Hepatocyte (in vitro differentiated cells): ENCODE measurements around the gene PSAPL1. TPM values are rescaled to one million over a fixed set of nuclear protein-coding genes. Genes with fewer than 3 reads are reported as not detected.

Experiments used
- DNase-seq: peaks from one replicate; pipeline ENCODE4 v3.0.0-alpha.2; 2016; ENCODE audit warnings: low spot score
- H2AFZ ChIP-seq: fragments of 200-600 bp; sonication (generic); 2 replicates; pipeline ENCODE4 v1.6.0; 2016; ENCODE audit warnings: antibody characterized with exemption, mild to moderate bottlenecking
- H3K27ac ChIP-seq: fragments of 200-600 bp; sonication (generic); 2 replicates; pipeline ENCODE4 v1.5.1; 2016; ENCODE audit warnings: mild to moderate bottlenecking
- H3K27me3 ChIP-seq: fragments of 200-600 bp; sonication (generic); 2 replicates; pipeline ENCODE4 v1.6.1; 2016
- H3K36me3 ChIP-seq: fragments of 200-600 bp; sonication (generic); replicated peaks from 2 replicates; pipeline ENCODE4 v1.5.1; 2016; ENCODE audit warnings: low read depth; ENCODE audit not compliant: insufficient read depth
- H3K4me1 ChIP-seq: fragments of 200-600 bp; sonication (generic); 2 replicates; pipeline ENCODE4 v1.5.1; 2016; ENCODE audit warnings: mild to moderate bottlenecking, moderate library complexity; ENCODE audit not compliant: insufficient read depth
- H3K4me2 ChIP-seq: fragments of 200-600 bp; sonication (generic); 2 replicates; pipeline ENCODE4 v1.6.0; 2016
- H3K4me3 ChIP-seq: fragments of 200-600 bp; sonication (generic); 2 replicates; pipeline ENCODE4 v1.5.1; 2016; ENCODE audit warnings: mild to moderate bottlenecking
- H3K79me2 ChIP-seq: fragments of 200-600 bp; sonication (generic); 2 replicates; pipeline ENCODE4 v1.6.0; 2017; ENCODE audit warnings: mild to moderate bottlenecking
- H3K9me2 ChIP-seq: fragments of 200-600 bp; sonication (generic); replicated peaks from 2 replicates; pipeline ENCODE4 v1.6.0; 2017; ENCODE audit warnings: mild to moderate bottlenecking; ENCODE audit not compliant: insufficient read depth
- H3K9me3 ChIP-seq: fragments of 200-600 bp; sonication (generic); 2 replicates; pipeline ENCODE4 v1.5.1; 2016; ENCODE audit warnings: low read depth, mild to moderate bottlenecking
- H4K20me1 ChIP-seq: fragments of 200-600 bp; sonication (generic); 2 replicates; pipeline ENCODE4 v1.6.0; 2016; ENCODE audit warnings: mild to moderate bottlenecking; ENCODE audit not compliant: insufficient read depth, poor library complexity, severe bottlenecking
- EZH2 ChIP-seq: fragments of 200-600 bp; sonication (generic); IDR thresholded peaks from 2 replicates; pipeline ENCODE4 v1.6.1; 2016; ENCODE audit warnings: antibody characterized with exemption, mild to moderate bottlenecking, borderline replicate concordance
- EZH2phosphoT487 ChIP-seq: fragments of 200-600 bp; sonication (generic); IDR thresholded peaks from one replicate; pipeline ENCODE4 v1.6.1; 2018; ENCODE audit warnings: antibody characterized with exemption, mild to moderate bottlenecking, low read depth, moderate library complexity; ENCODE audit not compliant: unreplicated experiment, severe bottlenecking
- WGBS: methylation state at CpG from one replicate; pipeline ENCODE4 v1.1.6; 2016; ENCODE audit warnings: low lambda C conversion rate; ENCODE audit errors: missing lambda C conversion rate; 5-methylcytosine and 5-hydroxymethylcytosine counted together
- polyA plus RNA-seq: library from polyadenylated mRNA; unstranded; fragments of >200 nt; fragmentation: Nextera tagmentation; extraction: Ambion mirVana; gene quantifications from 2 replicates; pipeline ENCODE4 v1.2.1, GENCODE V29; 2016
- total RNA-seq: library from RNA; depleted of rRNA; stranded (reverse); fragments of >200 nt; gene quantifications from 2 replicates; pipeline ENCODE4 v1.2.3, GENCODE V29; 2014
- TF ChIP-seq, protein P1 (sequence below): fragments of 200-600 bp; sonication (generic); IDR thresholded peaks from 2 replicates; pipeline ENCODE4 v1.5.1; 2016; ENCODE audit warnings: antibody characterized with exemption, mild to moderate bottlenecking; ENCODE audit not compliant: poor library complexity

The PSAPL1 gene
- total and polyA plus RNA-seq, 2 experiments from 2014 or later, result 4.3 to 4.4 TPM

DNA sequence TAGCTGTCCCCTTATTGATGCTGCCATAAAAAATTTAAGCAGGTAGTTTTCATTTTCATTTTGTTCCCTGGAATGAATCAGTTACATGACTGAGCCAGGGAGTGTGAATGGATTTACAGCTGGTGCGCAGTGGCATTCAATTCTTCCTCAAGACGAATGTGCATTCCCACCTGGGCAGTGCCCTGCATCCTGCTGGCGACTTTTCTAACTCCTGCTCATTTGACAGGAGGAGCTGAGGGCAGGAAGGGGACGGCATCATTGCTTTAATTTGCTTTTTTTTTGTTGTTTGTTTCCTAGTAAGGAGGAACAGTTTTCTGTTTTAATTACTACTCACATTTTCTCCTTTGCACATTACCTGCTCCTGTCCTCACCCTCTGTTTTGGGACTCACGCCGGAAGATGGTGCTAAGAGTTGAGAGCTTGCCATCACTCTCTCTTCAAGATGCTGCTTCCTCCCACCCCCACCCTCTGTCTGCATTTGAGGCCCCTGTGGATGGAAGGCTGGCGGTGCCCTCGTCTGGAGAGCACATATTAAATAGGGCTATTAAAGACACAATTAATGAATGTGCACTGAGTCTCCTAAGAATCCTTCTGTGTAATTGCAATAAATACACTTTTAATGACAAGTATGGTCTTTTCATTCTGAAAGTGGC is 35.8 kb downstream of the PSAPL1 start:
- H3K27me3 ChIP-seq, result no peaks in the 10 kb centered on the region
- no peak for DNase-seq

GRCh38 chr4:7398104-7398423 is 36.7 kb downstream of the PSAPL1 start:
- H3K9me3 ChIP-seq, result no peaks in the 10 kb centered on the region
- no peak overlapping the region for H2AFZ ChIP-seq
- WGBS, result 49% methylated on average over 6 of the region's 6 CpGs
- no peaks in the 10 kb centered on the region for H3K79me2 ChIP-seq
- no peak for TF ChIP-seq EZH2
- TF ChIP-seq, protein P1, sequence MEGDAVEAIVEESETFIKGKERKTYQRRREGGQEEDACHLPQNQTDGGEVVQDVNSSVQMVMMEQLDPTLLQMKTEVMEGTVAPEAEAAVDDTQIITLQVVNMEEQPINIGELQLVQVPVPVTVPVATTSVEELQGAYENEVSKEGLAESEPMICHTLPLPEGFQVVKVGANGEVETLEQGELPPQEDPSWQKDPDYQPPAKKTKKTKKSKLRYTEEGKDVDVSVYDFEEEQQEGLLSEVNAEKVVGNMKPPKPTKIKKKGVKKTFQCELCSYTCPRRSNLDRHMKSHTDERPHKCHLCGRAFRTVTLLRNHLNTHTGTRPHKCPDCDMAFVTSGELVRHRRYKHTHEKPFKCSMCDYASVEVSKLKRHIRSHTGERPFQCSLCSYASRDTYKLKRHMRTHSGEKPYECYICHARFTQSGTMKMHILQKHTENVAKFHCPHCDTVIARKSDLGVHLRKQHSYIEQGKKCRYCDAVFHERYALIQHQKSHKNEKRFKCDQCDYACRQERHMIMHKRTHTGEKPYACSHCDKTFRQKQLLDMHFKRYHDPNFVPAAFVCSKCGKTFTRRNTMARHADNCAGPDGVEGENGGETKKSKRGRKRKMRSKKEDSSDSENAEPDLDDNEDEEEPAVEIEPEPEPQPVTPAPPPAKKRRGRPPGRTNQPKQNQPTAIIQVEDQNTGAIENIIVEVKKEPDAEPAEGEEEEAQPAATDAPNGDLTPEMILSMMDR, result peak; percentile 11
- H3K36me3 ChIP-seq, result no peaks in the 10 kb centered on the region
- no peaks in the 10 kb centered on the region for H3K27me3 ChIP-seq
- H4K20me1 ChIP-seq, result no peaks in the 10 kb centered on the region
- peaks cover 8% of the 10 kb centered on the region for H3K4me1 ChIP-seq
- DNase-seq, result peak; percentile 74
- H3K9me2 ChIP-seq, result no peaks in the 10 kb centered on the region
- no peak overlapping the region for H3K4me2 ChIP-seq
- no peak overlapping the region for H3K4me3 ChIP-seq
- H3K27ac ChIP-seq, result no peak overlapping the region

More for the DNA sequence above, 35.8 kb downstream of the PSAPL1 start:
- H3K79me2 ChIP-seq, result no peaks in the 10 kb centered on the region
- H3K4me3 ChIP-seq, result no peak overlapping the region
- no peak overlapping the region for H3K4me2 ChIP-seq
- H3K9me3 ChIP-seq, result no peaks in the 10 kb centered on the region
- no peaks in the 10 kb centered on the region for H3K9me2 ChIP-seq
- 81% methylated on average over 8 of the region's 8 CpGs for WGBS
- H3K36me3 ChIP-seq, result no peaks in the 10 kb centered on the region
- no peaks in the 10 kb centered on the region for H4K20me1 ChIP-seq
- H3K27ac ChIP-seq, result no peak overlapping the region
- peaks cover 8% of the 10 kb centered on the region for H3K4me1 ChIP-seq
- no peak overlapping the region for H2AFZ ChIP-seq
- TF ChIP-seq, protein P1, result no peak
- TF ChIP-seq EZH2 (no peak), EZH2phosphoT487 (no peak)

DNA sequence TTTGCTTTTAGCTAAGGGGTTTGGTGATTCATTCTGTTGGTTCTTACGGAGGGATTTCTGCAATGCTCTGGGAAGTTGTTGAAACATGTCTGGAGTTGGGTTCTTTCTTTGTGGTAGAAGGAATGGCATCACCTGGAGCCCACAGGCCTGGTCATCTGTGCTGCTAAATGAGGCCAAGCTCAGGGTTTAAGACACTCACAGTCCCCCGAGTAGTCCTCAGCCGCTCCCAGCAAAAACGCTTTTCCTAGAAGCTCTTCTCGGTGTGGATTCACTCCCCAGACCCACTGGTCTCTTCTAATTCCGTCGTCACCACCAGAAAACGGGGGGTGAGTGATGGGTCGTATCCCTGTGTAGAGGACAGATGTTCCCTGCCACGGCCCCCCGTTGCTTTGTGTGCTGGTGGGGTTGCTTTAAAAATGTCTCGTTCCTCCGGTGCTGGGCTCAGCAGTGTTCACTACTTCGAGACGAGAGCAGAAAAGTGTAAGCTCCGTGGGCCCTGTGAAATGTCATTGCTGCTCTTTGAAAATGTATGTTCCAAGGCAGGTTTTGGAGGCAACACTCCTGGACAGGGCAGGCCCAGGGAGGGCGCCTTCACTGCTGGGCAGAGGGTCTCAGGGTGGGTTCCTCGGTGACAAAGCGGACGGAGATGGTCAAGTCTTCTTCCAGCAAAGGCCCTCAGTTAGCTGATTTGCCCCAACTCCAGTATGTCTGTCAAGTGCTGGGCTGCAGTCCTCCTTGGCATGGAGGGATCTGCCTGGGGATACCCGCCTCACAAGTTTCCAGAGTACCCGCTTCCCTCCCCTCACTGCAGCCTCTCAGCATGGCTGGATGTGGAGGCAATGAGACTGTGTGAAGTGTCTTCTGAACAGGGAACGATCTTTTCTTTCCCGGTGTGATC is 37.3 kb downstream of the PSAPL1 start:
- Histone ChIP-seq H3K9me2 (no peaks in the 10 kb centered on the region), H3K27me3 (no peaks in the 10 kb centered on the region), H3K79me2 (no peaks in the 10 kb centered on the region), H2AFZ (no peak overlapping the region), H3K4me2 (no peak overlapping the region), H3K4me1 (peaks cover 8% of the 10 kb centered on the region), H4K20me1 (no peaks in the 10 kb centered on the region), H3K9me3 (no peaks in the 10 kb centered on the region), H3K27ac (no peak overlapping the region), H3K4me3 (no peak overlapping the region), H3K36me3 (no peaks in the 10 kb centered on the region)
- TF ChIP-seq, protein P1, result no peak
- TF ChIP-seq EZH2phosphoT487 (no peak), EZH2 (no peak)
- no peak for DNase-seq
- WGBS, result 83% methylated on average over 24 of the region's 24 CpGs
